Ovary (tissue), 9 donors: Measurements from ENCODE around the gene CCBE1. TPM values are rescaled to one million over a fixed set of nuclear protein-coding genes. Genes with fewer than 3 reads are reported as not detected.

Experiments used
- DNase-seq, 5 donors: peaks; one replicate each; pipeline ENCODE4 v3.0.0-alpha.2; 2019 to 2020
- H3K27ac ChIP-seq, 2 donors: fragments of 200-600 bp; one replicate each; pipeline versions ENCODE4 v1.5.1 to v1.8.0; 2019 to 2022
- H3K27me3 ChIP-seq: fragments of 200-600 bp; one replicate; pipeline ENCODE4 v1.8.0; 2022
- H3K36me3 ChIP-seq: fragments of 200-600 bp; sonication (generic); one replicate; pipeline ENCODE4 v1.5.1; 2019
- H3K4me1 ChIP-seq: one replicate; pipeline ENCODE4 v1.8.1; 2013; ENCODE audit warnings: mild to moderate bottlenecking, moderate library complexity; ENCODE audit not compliant: insufficient read depth
- H3K4me3 ChIP-seq: fragments of 200-600 bp; sonication (generic); one replicate; pipeline ENCODE4 v1.5.1; 2017
- H3K9me3 ChIP-seq, 2 donors: fragments of 200-600 bp in 1 of 2; sonication (generic) in 1 of 2; one replicate each; pipeline versions ENCODE4 v1.5.1 to v1.8.1; 2013 to 2019; ENCODE audit warnings: mild to moderate bottlenecking in 1 of 2, moderate library complexity in 1 of 2
- EP300 ChIP-seq: sonication (generic); formaldehyde crosslinking; IDR thresholded peaks from one replicate; pipeline ENCODE4 v1.6.1; 2017; ENCODE audit warnings: antibody characterized with exemption
- POLR2A ChIP-seq: fragments of 450-650 bp; IDR thresholded peaks from one replicate; pipeline ENCODE4 v1.6.1; 2017; ENCODE audit warnings: antibody characterized with exemption, mild to moderate bottlenecking, moderate library complexity
- WGBS, 3 donors: extraction: QIAGEN DNeasy Blood & Tissue Kit in 1 of 3; methylation state at CpG; one replicate each; pipeline versions ENCODE4 v1.1.5 to v1.1.7; 2013 to 2017; 5-methylcytosine and 5-hydroxymethylcytosine counted together
- intact Hi-C, 4 donors: fragments of 100-400 bp; cut with DNase I; formaldehyde crosslinking; loops; one replicate each; pipeline versions ENCODE4 v1.11.0 to v1.15.1; 2022 to 2023
- polyA plus RNA-seq, 2 donors: library from polyadenylated mRNA; stranded (reverse); fragments of 200-250 nt in 1 of 2; fragments of 350-450 nt in 1 of 2; fragmentation: Illumina TruSeq in 1 of 2; extraction: RNeasy Lipid Tissue Mini Kit (QIAGEN cat#74804) in 1 of 2; gene quantifications; one replicate each; pipeline ENCODE4 v1.2.3, GENCODE V29; 2013 to 2014
- total RNA-seq, 7 donors: library from RNA; depleted of rRNA in 2 of 7; stranded (reverse); fragments of >200 nt in 2 of 7; fragmentation: NEBNext Ultra II Directional in 3 of 7; extraction: Animal tissue kit (Norgen Biotek cat#: 25700) in 3 of 7; gene quantifications; one replicate each; pipeline versions ENCODE4 v1.1.0 to v1.2.4, GENCODE V29; 2016 to 2023
- TF ChIP-seq, protein P1 (sequence below), 3 donors: fragments of 450-650 bp in 2 of 3; fragments of 200-600 bp in 1 of 3; IDR thresholded peaks; one replicate each; pipeline versions ENCODE4 v1.5.1 to v1.8.0; 2016 to 2022; ENCODE audit warnings: antibody characterized with exemption in 3 of 3, mild to moderate bottlenecking in 1 of 3
- donor health status: DM: no; HTN: no; CAD: no; lungs with moderate emphysema.
- donor health status: DM: no; HTN: no; CAD: no.
- donor health status: Bipolar disorder and iron deficiency.
- donor health status: DM: yes; HTN: yes; CAD: no.
- donor health status: DM: no; HTN: no; CAD: no.
- donor health status: DM: yes; HTN: yes; CAD: no.

The CCBE1 gene
- total and polyA plus RNA-seq, 9 donors, result 15.9 to 109 (median 43.9) TPM

DNA sequence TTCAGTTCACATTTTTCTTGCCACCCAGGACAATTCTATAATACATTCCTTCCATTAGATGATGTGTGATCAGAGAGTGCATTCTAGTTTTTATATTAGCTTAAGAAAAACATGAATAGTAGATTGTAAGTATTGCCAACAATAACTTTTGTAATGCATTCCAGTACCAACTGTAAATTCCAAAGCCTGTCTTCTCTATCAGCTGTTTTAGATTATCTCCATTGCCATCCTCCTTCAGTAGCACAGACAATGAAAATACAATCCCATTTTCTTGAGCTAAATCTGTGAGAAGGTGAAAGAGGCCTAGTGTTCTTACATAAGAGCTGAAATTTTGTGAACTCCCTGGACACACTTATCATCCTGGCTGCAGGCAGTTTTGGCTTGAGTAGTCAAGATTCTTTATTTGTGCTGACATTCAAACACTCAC is 103.9 kb downstream of the CCBE1 start:
- intact Hi-C loops, result no loop called here
- H3K27ac ChIP-seq, result no peak overlapping the region
- H3K4me3 ChIP-seq, result no peak overlapping the region
- H3K27me3 ChIP-seq, result no peaks in the 10 kb centered on the region
- peaks cover 13% of the 10 kb centered on the region for H3K4me1 ChIP-seq
- TF ChIP-seq, protein P1, sequence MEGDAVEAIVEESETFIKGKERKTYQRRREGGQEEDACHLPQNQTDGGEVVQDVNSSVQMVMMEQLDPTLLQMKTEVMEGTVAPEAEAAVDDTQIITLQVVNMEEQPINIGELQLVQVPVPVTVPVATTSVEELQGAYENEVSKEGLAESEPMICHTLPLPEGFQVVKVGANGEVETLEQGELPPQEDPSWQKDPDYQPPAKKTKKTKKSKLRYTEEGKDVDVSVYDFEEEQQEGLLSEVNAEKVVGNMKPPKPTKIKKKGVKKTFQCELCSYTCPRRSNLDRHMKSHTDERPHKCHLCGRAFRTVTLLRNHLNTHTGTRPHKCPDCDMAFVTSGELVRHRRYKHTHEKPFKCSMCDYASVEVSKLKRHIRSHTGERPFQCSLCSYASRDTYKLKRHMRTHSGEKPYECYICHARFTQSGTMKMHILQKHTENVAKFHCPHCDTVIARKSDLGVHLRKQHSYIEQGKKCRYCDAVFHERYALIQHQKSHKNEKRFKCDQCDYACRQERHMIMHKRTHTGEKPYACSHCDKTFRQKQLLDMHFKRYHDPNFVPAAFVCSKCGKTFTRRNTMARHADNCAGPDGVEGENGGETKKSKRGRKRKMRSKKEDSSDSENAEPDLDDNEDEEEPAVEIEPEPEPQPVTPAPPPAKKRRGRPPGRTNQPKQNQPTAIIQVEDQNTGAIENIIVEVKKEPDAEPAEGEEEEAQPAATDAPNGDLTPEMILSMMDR (IDR thresholded peaks at IDR 0.05), result no peak
- no peak for TF ChIP-seq POLR2A
- TF ChIP-seq EP300, result no peak
- H3K9me3 ChIP-seq, result no peaks in the 10 kb centered on the region
- no peaks in the 10 kb centered on the region for H3K36me3 ChIP-seq
- no peak for DNase-seq

DNA sequence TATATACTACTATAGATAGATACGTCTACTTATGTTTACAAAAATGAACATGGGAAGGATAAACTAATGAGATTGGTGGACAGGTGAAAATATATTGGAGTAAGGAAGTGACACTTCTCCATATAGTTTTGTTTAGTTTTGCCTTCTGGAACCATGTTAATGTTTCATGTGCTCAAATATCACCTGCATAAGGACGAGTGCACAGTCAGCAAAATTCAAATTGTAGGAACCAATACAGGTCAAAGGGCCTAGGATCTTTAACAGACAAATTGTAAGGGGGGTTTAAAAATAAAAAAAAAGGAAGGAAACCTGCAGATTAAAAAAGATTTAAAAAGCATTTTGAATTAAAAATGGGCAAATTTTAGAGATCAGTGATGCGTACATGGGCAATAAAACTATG is 104.6 kb downstream of the CCBE1 start:
- H3K27me3 ChIP-seq, result no peaks in the 10 kb centered on the region
- no peaks in the 10 kb centered on the region for H3K9me3 ChIP-seq
- DNase-seq, result no peak
- WGBS, 3 donors, result 95 to 97% (median 96%) methylated on average over 3 of the region's 3 CpGs
- intact Hi-C loops, result no loop called here
- H3K4me1 ChIP-seq, result peaks cover 13% of the 10 kb centered on the region
- H3K4me3 ChIP-seq, result no peak overlapping the region
- no peak overlapping the region for H3K27ac ChIP-seq
- TF ChIP-seq, protein P1 (IDR thresholded peaks at IDR 0.05), result no peak
- no peak for TF ChIP-seq EP300
- TF ChIP-seq POLR2A, result no peak
- no peaks in the 10 kb centered on the region for H3K36me3 ChIP-seq

DNA sequence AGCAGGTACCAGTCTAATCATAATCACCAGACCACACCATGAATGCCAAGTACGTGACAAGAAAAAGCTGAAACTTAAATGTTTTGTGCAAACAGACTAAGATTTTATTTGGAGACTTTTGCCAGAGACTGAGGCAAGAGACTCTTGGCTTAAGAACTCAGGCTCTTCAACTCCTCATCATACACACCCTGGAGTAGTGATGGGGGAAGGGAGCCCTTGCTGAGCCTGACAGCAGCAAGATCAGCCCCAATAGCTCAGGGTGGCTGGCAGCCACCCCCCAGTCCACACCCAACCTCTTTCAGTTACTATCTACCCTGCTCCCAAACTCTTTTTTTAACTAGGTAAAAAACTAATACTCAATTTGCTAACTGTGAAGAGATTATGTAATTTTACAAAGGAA is 114.8 kb downstream of the CCBE1 start:
- no peaks in the 10 kb centered on the region for H3K27me3 ChIP-seq
- H3K36me3 ChIP-seq, result no peaks in the 10 kb centered on the region
- TF ChIP-seq, protein P1 (IDR thresholded peaks at IDR 0.05), result no peak
- TF ChIP-seq EP300 (no peak), POLR2A (no peak)
- intact Hi-C loops, result no loop called here
- WGBS, 3 donors, result 75 to 88% (median 81%) methylated on average over 1 of the region's 1 CpG
- H3K27ac ChIP-seq, result no peak overlapping the region
- no peaks in the 10 kb centered on the region for H3K9me3 ChIP-seq
- no peak for DNase-seq
- H3K4me3 ChIP-seq, result no peak overlapping the region
- H3K4me1 ChIP-seq, result peaks cover 8% of the 10 kb centered on the region

DNA sequence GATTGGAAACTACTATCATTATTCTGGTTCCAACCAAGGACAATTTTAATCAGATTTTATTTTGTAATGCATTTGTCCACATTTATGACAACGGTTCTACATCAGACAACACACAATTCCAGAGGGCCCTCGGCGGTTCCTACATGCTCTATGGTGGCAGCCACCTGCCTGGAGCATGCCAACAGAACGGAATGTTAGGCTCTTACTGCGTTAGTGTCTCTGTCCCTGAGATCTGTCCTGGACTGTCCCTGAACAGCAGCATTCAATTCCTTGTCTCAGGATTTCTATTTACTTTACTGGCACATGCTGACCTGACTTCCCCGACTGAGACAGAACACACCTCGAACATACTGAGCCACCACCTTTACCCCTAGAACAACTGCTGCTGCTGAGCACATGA is 117.7 kb downstream of the CCBE1 start:
- H3K9me3 ChIP-seq, result no peaks in the 10 kb centered on the region
- no peak overlapping the region for H3K4me3 ChIP-seq
- no peak for DNase-seq
- H3K4me1 ChIP-seq, result peaks cover 8% of the 10 kb centered on the region
- no peak overlapping the region for H3K27ac ChIP-seq
- H3K27me3 ChIP-seq, result no peaks in the 10 kb centered on the region
- intact Hi-C loops, result no loop called here
- TF ChIP-seq, protein P1 (IDR thresholded peaks at IDR 0.05), result no peak
- no peak for TF ChIP-seq EP300
- no peak for TF ChIP-seq POLR2A
- WGBS, 3 donors, result 85 to 88% (median 86%) methylated on average over 7 of the region's 7 CpGs
- no peaks in the 10 kb centered on the region for H3K36me3 ChIP-seq

DNA sequence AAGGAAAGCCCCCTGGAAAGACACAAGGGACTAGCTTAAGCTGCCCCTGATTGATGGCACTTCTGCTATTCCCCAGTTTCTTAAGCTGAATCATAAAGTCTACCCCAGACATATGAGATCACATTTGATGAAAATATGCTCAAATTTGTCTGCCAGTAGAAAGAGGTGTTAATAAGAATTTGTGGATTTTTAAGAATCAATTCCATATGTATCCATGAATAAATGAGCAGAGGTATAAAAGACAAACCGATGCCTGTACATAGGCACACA is 119.9 kb downstream of the CCBE1 start:
- intact Hi-C loops, result no loop called here
- no peak for DNase-seq
- peaks cover 3% of the 10 kb centered on the region for H3K4me1 ChIP-seq
- H3K36me3 ChIP-seq, result no peaks in the 10 kb centered on the region
- H3K27me3 ChIP-seq, result no peaks in the 10 kb centered on the region
- no peaks in the 10 kb centered on the region for H3K9me3 ChIP-seq
- no peak overlapping the region for H3K27ac ChIP-seq
- H3K4me3 ChIP-seq, result no peak overlapping the region
- TF ChIP-seq, protein P1 (IDR thresholded peaks at IDR 0.05), result no peak
- TF ChIP-seq POLR2A (no peak), EP300 (no peak)
- WGBS, 3 donors, result 93 to 100% (median 98%) methylated on average over 1 of the region's 1 CpG
